ENCODE data around the gene C22orf39. TPM values are rescaled to one million over a fixed set of nuclear protein-coding genes. Genes with fewer than 3 reads are reported as not detected.

Gene C22orf39
- total RNA-seq, 6 donors from 2014 or later, result 29.1 to 48.6 (median 43.6) TPM

DNA sequence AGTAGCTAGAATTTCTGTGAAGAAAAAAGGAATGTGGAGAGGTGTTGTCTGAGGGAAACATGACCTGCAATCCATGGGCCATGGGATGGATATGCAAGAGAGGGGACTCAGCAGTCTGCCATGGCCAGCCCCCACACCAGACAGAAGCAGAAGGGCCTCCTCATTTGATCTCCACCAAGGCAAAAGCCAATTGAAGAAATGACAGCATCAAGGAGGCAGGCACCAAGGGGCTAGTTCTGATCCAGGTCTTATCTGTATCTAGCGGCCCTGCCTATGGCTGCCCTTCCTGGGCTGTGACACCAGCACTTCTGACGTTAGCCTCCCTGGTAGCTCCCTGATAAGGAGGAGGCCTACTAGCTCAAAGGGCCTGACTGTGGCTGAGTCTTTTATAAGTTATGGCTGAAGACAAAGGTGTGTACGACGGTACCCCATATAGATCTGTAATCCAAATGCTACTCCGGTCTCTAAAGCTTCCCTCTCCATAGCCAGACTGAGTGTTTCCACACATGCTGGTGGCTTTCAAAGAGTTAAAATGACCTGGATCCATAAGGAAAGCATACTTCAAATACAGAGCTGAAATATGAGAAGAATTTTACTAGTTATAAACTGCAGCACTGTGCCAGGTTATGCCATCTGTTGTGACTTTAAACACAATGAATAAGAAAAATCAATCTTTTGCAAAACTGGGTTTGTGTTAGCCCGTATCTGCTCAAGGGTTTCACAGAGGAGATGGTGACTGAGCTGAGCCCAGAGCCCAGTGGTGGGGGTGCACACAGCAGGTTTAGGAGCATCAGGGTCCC is 50.4 kb downstream of the C22orf39 start:
- ATAC-seq (ENCODE audit: low FRiP score in 2 of 2), result no peak

DNA sequence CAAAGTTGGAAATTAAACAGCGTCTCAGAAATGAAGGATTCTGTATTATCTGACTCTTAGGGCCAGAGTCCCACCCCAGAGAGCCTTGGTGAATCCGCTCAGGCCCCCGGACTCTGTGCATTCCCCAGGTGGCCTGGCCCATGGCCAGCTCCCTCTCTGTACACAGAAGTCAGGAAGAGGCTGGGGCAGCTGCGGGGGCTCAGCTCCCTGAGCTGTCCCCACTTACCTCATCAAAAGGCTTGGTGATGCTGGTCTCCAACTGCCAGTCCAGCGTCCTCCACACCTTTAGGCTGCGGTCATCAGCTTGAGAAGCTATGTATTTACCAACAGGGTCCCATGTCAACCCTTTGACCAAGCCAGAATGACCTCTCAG is 51.0 kb downstream of the C22orf39 start:
- ATAC-seq (ENCODE audit: low FRiP score in 2 of 2), result no peak

More for the DNA sequence above, 50.4 kb downstream of the C22orf39 start:
- Histone ChIP-seq H3K36me3 (peaks cover 7 to 99% (median 65%) of the 10 kb centered on the region in 4 donors), H3K27ac (no peak overlapping the region), H3K4me3 (no peak overlapping the region), H3K4me1 (no peaks in the 10 kb centered on the region), H3K9me3 (no peaks in the 10 kb centered on the region), H3K27me3 (no peaks in the 10 kb centered on the region)
- TF ChIP-seq POLR2AphosphoS5 (IDR thresholded peaks at IDR 0.05), result no peak
- no peak for TF ChIP-seq POLR2A (IDR thresholded peaks at IDR 0.05)
- DNase-seq, result no peak
- 95 to 97% methylated on average over 6 of the region's 6 CpGs for WGBS, 2 donors

DNA sequence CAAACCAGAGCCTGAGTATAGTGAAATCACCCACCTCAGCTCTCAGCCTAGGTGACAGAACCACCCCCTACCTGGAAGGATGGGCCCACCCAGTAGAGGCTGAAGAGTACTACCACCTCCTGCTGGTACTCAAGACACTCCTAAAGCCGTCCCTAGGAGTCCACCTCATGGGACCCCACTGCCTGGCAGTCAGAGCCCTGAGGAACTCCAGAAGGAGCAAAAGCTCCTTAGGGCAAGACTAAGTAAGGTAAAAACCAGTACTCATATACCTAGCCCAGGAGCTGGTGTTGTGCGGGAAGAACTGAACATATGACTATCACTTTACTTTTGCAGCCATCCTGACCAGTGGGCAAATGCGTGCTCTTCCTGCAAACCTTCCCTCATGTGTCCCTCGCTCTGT is 52.2 kb downstream of the C22orf39 start:
- H3K36me3 ChIP-seq, result peaks cover 7 to 98% (median 77%) of the 10 kb centered on the region in 4 donors
- no peak for ATAC-seq (ENCODE audit: low FRiP score in 2 of 2)
- 88 to 96% methylated on average over 4 of the region's 4 CpGs for WGBS, 2 donors

More for the DNA sequence above, 51.0 kb downstream of the C22orf39 start:
- TF ChIP-seq POLR2AphosphoS5 (IDR thresholded peaks at IDR 0.05) (no peak), POLR2A (IDR thresholded peaks at IDR 0.05) (no peak), EP300 (IDR thresholded peaks at IDR 0.05) (no peak)
- TF ChIP-seq, protein P1, sequence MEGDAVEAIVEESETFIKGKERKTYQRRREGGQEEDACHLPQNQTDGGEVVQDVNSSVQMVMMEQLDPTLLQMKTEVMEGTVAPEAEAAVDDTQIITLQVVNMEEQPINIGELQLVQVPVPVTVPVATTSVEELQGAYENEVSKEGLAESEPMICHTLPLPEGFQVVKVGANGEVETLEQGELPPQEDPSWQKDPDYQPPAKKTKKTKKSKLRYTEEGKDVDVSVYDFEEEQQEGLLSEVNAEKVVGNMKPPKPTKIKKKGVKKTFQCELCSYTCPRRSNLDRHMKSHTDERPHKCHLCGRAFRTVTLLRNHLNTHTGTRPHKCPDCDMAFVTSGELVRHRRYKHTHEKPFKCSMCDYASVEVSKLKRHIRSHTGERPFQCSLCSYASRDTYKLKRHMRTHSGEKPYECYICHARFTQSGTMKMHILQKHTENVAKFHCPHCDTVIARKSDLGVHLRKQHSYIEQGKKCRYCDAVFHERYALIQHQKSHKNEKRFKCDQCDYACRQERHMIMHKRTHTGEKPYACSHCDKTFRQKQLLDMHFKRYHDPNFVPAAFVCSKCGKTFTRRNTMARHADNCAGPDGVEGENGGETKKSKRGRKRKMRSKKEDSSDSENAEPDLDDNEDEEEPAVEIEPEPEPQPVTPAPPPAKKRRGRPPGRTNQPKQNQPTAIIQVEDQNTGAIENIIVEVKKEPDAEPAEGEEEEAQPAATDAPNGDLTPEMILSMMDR (IDR thresholded peaks at IDR 0.05), result no peak
- Histone ChIP-seq H3K4me1 (no peaks in the 10 kb centered on the region), H3K4me3 (no peak overlapping the region), H3K36me3 (peaks cover 7 to 99% (median 71%) of the 10 kb centered on the region in 4 donors), H3K9me3 (no peaks in the 10 kb centered on the region), H3K27me3 (no peaks in the 10 kb centered on the region), H3K27ac (no peak overlapping the region)
- no peak for DNase-seq
- WGBS, 2 donors, result 88 to 90% methylated on average over 6 of the region's 6 CpGs

DNA sequence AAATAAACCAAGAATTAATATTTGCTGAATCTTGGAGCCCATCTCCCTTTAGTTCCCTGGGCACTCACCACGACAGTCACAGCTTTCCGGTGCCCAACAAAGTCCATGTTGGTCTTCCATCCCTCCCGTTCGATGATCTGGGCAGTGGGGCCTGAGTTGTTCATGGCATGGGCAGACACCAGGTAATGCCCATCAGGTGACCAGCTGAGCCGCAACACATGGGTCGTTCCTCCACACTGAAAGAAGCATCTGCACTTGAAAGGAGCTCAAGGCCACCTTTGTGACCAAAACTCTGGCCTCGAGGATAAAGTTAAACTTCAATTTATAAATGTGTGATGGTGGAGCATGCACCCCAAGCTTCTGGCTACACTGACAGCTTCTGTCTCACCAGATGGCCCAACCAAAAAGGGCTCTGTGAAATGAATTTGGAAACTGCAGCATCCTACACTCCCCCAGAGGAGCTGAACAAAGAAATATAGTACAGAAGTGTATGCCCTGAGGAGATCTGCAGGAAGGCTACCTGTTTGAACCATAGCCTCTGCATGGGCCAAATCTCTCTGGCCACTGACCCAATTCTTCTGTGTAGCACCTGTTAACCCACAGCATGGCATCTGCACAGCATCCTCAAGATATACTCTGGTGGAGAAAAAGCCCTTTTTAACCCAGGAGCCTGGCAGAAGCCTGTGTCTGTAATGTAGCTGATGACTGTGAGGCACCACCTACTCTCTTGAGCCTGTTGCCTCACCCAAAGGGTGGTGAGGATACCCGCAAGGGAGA is 53.0 kb downstream of the C22orf39 start:
- no peaks in the 10 kb centered on the region for H3K27me3 ChIP-seq
- H3K4me3 ChIP-seq, result no peak overlapping the region
- ATAC-seq (ENCODE audit: low FRiP score in 2 of 2), result no peak
- H3K27ac ChIP-seq, result no peak overlapping the region
- no peaks in the 10 kb centered on the region for H3K4me1 ChIP-seq
- TF ChIP-seq POLR2AphosphoS5 (IDR thresholded peaks at IDR 0.05), result no peak
- TF ChIP-seq EP300 (IDR thresholded peaks at IDR 0.05), result no peak
- TF ChIP-seq POLR2A (IDR thresholded peaks at IDR 0.05), result no peak
- TF ChIP-seq, protein P1 (IDR thresholded peaks at IDR 0.05), result no peak
- H3K9me3 ChIP-seq, result no peaks in the 10 kb centered on the region
- WGBS, 2 donors, result 94 to 97% methylated on average over 8 of the region's 8 CpGs
- no peak for DNase-seq
- H3K36me3 ChIP-seq, result peaks cover 7 to 98% (median 82%) of the 10 kb centered on the region in 4 donors

More for the DNA sequence above, 52.2 kb downstream of the C22orf39 start:
- H3K27me3 ChIP-seq, result no peaks in the 10 kb centered on the region
- no peaks in the 10 kb centered on the region for H3K9me3 ChIP-seq
- no peak for DNase-seq
- no peak overlapping the region for H3K27ac ChIP-seq
- H3K4me3 ChIP-seq, result no peak overlapping the region
- no peaks in the 10 kb centered on the region for H3K4me1 ChIP-seq
- TF ChIP-seq, protein P1 (IDR thresholded peaks at IDR 0.05), result no peak
- TF ChIP-seq EP300 (IDR thresholded peaks at IDR 0.05) (no peak), POLR2A (IDR thresholded peaks at IDR 0.05) (no peak), POLR2AphosphoS5 (IDR thresholded peaks at IDR 0.05) (no peak)

DNA sequence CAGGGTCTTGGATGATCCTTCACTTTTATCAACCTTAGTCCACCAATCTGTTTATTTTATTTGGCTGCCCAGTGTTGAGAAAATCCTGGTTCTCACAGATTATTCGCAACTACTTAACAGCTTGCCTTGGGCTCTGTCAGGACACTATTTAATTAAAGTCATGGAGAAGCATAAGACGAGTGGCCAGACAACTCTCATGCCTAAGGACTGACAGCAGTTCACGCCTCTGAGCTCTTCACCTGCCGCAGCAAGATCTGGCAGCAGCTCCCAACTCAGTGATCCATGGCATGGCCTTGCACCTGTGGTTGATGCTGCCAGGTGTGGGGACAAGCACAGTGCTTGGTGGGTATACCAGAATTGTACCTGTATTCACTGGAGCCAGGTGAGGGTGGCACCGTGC is 53.8 kb downstream of the C22orf39 start:
- 91 to 98% methylated on average over 5 of the region's 5 CpGs for WGBS, 2 donors
- Histone ChIP-seq H3K4me3 (no peak overlapping the region), H3K9me3 (no peaks in the 10 kb centered on the region), H3K36me3 (peaks cover 9 to 98% (median 86%) of the 10 kb centered on the region in 4 donors), H3K27ac (no peak overlapping the region), H3K27me3 (no peaks in the 10 kb centered on the region), H3K4me1 (no peaks in the 10 kb centered on the region)
- ATAC-seq (ENCODE audit: low FRiP score in 2 of 2) (no peak), DNase-seq (no peak)
- TF ChIP-seq POLR2AphosphoS5 (IDR thresholded peaks at IDR 0.05) (no peak), EP300 (IDR thresholded peaks at IDR 0.05) (no peak), POLR2A (IDR thresholded peaks at IDR 0.05) (no peak)
- TF ChIP-seq, protein P1 (IDR thresholded peaks at IDR 0.05), result no peak
